HG02970 (cell line): ENCODE measurements around the gene RCC2.
"Not testable (repeated sequence)": the region's sequence is repeated elsewhere in the genome, so short reads cannot be mapped to it uniquely, and the experiment has no call there.

Experiments
- ATAC-seq: cut with Tn5 transposase; IDR thresholded peaks from one replicate; pipeline ENCODE4 v1.9.1; 2021; ENCODE audit warnings: mild to moderate bottlenecking, moderate library complexity, moderate number of reproducible peaks; ENCODE audit not compliant: unreplicated experiment, low FRiP score

Gene RCC2

GRCh38 chr1:17439250-17440073 lies at the start of gene RCC2:
Gene RCC2 (minus strand): TSS chr1:17439677. CDS start chr1:17438514, 1,163 bp downstream.
- ATAC-seq, result peak; percentile 35

DNA sequence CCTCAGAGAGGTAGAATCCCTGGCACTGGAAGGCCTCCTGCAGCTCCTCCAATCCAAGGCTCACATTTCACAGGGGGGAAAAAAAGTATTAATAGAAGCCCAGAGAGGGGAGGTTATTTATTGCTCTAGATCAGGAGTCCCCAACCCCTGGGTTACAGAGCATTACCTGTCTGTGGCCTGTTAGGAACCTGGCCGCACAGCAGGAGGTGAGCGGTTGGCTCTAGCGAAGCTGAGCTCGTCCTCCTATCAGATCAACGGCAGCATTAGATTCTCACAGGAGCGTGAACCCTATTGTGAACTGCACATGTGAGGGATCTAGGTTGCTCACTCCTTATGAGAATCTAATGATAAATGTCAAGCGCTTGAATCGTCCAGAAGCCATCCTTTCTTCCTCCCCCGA lies 46.8 kb upstream of the RCC2 start:
- ATAC-seq, result no peak

DNA sequence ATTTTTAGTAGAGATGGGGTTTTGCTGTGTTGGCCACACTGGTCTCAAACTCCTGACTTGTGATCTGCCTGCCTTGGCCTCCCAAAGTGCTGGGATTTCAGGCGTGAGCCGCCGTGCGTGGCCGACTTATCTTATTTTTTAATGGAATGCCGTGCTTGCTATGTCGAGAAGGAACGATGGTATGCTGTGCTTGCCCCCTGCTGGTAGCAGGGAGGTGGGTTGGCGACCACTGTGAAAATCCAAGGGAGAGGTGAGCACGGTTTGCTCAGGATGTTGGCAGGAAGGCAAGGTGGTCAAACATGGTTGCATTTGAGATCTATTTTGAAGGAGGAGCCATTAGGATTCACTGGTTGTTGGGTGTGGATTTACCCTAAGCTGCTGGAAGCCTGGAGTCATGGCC lies 45.8 kb upstream of the RCC2 start:
- no peak for ATAC-seq

- ATAC-seq, result not testable (repeated sequence)
These were observed 42.5 kb upstream of the RCC2 start for GRCh38 chr1:17481981-17482380.

DNA sequence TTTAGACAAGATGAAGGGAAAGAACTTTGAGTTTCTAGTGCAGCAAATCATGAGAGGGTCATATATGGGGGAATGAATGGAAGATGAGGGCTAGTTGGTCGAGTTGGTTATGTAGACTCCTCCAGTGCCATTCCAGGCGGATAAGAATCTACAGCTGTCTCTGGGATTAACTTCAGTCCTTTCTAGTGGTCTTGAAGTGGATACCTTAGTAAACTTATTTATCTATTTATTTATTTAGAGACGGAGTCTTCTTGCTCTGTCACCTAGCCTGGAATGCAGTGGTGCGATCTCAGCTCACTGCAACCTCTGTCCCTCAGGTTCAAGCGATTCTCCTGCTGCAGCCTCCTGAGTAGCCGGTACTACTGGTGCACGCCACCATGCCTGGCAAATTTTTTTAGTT lies 41.4 kb upstream of the RCC2 start:
- no peak for ATAC-seq

- ATAC-seq, result no peak
These were observed 36.3 kb upstream of the RCC2 start for GRCh38 chr1:17475752-17476151.

DNA sequence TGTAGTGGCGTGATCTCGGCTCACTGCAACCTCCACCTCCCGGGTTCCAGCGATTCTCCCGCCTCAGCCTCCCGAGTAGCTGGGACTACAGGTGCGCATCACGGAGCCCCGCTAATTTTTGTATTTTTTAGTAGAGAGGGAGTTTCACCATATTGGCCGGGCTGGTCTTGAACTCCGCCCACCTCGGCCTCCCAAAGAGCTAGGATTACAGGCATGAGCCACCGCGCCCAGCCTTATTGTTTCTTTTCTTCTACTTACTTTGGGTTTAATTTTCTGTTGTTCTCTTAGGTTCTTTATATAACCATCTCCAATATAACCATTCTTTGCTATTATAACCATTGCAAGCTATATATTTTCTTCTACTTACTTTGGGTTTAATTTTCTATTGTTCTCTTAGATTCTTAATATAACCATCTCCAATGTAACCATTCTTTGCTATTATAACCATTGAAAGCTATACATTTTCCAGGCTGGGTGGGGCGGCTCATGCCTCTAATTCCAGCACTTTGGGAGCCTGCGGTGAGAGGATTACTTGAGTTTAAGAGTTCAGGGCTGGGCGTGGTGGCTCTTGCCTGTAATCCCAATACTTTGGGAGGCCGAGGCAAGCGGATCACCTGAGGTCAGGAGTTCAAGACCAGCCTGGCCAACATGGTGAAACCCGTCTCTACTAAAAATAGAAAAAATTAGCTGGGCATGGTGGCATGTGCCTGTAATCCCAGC lies 35.5 kb upstream of the RCC2 start:
- ATAC-seq, result not testable (repeated sequence)

DNA sequence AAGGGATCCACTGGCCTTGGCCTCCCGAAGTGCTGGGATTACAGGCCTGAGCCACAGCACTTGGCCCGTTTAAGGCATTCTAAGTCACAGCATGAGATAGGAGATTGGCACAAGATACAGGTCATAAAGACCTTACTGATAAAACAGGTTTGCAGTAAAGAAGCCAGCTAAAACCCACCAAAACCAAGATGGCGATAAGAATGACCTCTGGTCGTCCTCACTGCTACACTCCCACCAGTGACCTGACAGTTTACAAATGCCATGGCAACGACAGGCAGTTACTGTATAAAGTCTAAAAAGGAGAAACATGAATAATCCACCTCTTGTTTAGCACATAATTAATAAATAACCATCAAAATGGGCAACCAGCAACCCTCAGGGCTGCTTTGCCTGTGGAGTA lies 33.3 kb upstream of the RCC2 start:
- ATAC-seq, result no peak

- ATAC-seq, result no peak
These were observed 31.9 kb upstream of the RCC2 start for GRCh38 chr1:17471393-17471792.

- no peak for ATAC-seq
These were observed 30.7 kb upstream of the RCC2 start for GRCh38 chr1:17470021-17470799.

DNA sequence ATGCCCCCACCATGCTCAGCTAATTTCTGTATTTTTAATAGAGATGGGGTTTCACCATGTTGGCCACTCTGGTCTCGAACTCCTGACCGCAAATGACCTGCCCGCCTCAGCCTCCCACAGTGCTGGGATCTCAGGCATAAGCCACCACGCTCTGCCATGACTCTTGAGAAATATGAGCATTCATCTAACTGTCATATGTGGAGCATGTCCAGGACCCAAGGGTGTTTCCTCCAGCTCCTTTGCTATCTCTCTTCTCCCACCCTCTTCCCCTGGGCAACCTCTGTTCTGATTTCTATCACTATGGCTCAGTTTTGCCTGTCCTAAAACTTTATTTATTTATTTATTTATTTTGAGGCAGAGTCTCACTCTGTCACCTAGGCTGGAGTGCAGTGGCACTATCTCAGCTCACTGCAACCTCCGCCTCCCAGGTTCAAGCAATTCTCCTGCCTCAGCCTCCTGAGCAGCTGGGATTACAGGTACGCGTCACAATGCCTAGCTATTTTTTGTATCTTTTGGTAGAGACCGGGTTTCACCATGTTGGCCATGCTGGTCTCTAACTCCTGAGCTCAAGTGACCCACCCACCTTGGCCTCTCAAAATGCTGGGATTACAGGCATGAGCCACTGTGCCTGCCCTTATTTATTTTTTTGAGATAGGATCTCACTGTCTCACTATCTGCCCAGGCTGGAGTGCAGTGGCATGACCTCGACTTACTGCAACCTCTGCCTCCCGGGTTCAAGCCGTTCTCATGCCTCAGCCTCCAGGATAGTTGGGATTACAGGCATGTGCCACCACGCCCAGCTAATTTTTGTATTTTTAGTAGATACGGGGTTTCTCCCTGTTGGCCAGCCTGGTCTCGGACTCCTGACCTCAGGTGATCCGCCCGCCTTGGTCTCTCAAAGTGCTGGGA lies 29.1 kb upstream of the RCC2 start:
- not testable (repeated sequence) for ATAC-seq

DNA sequence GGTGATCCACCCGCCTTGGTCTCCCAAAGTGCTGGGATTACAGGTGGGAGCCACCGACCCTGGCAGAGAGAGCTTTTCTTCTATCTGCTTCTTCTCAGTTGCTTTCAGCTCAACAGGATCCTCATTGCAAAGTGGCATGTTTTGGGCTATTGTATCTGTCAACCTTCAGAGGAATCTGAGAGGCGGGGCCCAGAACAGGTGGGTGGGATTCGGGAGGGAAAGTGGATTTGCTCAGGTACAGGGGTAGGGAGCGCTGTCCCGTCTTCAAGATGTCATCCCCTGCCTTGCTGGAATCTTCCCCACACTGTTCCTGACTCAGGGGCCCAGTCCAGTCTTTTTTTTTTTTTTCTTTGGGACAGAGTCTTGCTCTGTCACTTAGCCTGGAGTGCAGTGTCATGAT lies 26.9 kb upstream of the RCC2 start:
- ATAC-seq, result no peak

DNA sequence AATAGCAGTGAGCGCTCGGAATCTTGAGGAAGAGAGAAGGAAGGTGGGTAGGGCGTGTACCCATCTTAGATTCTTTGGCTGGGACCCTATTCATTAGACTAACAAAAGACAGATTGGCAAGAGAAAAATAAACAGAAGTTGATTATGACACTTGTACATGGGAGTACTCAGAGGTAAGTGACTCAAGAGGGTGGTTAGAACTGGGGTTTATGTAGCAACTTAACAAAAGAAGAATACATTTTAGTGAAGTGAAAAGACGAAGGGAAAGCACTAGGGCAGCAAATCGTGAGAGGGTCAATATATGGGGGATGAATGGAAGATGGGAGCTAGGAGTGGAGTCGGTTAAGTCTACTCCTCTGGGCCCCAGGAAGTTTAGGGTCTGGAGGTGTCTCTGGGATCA lies 25.8 kb upstream of the RCC2 start:
- no peak for ATAC-seq

GRCh38 chr1:17463991-17464390 lies 24.5 kb upstream of the RCC2 start:
- ATAC-seq, result no peak

DNA sequence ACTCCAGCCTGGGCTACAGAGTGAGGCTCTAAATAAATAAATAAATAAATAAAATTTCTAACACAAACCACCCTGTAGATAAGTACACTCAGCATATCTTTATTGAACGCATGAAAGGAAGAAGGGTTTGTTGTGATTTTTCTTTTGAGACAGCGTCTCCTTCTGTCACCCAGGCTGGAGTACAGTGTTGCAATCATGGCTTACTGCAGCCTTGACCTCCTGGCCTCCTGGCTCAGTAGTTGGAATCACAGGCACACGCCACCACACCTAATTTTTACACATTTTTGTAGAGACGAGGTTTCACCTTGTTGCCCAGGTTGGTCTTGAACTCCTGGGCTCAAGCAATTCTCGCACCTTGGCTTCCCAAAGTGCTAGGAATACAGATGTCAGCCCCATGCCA lies 23.2 kb upstream of the RCC2 start:
- ATAC-seq, result no peak

DNA sequence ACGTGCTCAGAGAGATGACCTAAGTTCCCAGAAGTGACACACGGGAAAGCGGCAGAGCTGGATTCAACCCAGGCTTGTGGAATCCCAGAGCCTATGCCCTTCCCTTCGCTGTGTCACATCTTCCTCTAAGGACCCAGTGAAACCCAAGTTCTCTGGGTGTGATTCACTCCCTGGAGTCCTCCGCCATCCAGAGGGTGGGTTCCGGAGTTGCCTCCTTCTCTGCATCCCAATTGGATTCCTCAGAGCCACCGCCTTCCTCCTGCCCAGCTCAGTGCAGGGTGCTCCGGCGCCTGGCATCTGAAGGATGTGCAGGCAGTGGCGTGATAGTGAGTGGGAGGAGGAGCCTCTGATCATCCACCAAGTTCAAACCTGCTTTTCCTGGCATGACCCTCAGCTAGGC lies 20.7 kb upstream of the RCC2 start:
- no peak for ATAC-seq

DNA sequence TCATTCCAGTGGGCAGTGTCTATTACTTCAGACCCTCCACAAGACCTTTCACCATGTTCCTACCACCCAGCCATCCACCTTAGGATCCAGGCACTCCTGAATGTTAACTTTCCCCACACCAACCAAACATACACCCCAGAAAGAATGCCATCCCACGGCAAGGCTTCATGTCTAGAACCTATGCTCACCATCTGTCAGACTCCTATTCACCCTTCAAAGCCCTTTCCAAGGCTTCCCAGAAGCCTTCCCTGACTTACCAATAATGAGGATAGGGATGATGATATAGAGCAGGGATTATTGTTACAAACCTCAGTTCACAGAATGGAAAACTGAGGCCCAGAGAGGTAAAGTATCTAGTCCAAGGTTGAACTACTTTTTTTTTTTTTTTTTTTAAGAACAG lies 19.3 kb upstream of the RCC2 start:
- ATAC-seq, result no peak

- no peak for ATAC-seq
These were observed 13.2 kb upstream of the RCC2 start for GRCh38 chr1:17452686-17453085.

DNA sequence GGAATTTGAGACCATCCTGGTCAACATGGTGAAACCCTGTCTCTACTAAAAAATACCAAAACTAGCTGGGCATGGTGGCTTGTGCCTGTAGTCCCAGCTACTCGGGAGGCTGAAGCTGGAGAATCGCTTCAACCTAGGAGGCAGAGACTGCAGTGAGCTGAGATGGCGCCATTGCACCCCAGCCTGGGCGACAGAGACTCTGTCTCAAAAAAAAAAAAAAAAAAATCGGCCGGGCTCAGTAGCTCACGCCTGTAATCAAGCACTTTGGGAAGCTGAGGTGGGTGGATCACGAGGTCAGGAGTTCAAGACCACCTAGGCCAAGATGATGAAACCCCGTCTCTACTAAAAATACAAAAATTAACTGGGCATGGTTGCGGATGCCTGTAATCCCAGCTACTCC lies 12.7 kb upstream of the RCC2 start:
- ATAC-seq, result not testable (repeated sequence)

- no peak for ATAC-seq
These were observed 12.3 kb upstream of the RCC2 start for GRCh38 chr1:17451731-17452130.
